ENCODE data around the gene SORCS2. TPM values are rescaled to one million over a fixed set of nuclear protein-coding genes. Genes with fewer than 3 reads are reported as not detected.

SORCS2 gene
- total and polyA plus RNA-seq, 2 donors (not counting 1 experiment from before 2014, with no cell fraction given) = not detected

DNA sequence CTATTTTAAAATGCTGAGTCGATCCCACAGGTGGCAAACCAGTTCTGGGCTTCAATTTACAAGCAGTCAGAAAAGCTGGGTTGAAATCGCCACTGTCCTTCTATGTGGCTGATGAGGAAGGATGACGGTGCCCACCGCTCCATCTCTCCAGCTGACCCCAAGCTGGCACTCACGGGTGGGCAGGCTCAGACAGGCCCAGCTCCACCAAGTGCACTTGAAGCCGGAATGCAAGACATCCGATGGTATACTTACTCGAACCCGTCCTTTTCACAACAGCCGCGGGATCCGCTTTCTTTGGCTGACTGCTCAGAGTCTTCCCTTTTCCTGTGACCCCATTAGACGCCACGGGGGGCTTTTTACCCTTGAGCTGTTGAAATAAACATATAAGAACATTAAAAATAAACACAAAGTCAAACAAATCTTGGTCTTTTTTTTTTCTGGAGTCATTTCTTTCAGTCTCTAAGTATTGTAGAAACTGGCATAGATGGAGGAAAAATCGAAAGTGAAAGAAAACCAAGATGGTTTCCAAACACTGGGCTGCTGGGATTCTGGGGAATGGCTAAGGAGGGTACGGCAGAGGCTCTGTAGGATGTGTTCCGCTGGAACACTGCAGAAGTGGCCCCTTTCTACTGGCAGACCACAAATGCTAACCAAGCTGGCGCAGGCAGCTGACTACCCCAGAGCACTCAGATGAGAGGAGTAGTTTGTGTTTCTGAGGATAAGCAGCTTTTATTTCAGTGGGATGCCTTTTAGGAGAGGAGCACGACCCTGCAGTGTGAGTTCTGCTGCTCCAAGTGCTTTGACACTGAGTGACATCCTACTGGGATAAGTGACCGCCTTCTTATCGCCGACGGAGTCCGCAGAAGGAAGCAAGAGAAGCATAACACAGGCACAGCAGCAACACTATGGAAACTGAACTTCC lies 586.4 kb downstream of the SORCS2 start:
- WGBS (ENCODE audit: insufficient coverage) = 94% methylated on average over 21 of the region's 24 CpGs
- Histone ChIP-seq H2AFZ (ENCODE audit: insufficient read depth, low read depth, low read length, poor library complexity, severe bottlenecking) (no peak overlapping the region), H3K27ac (ENCODE audit: low read length in 2 of 2) (no peak overlapping the region), H3K4me2 (replicated peaks; ENCODE audit: low read depth, low read length, poor library complexity, severe bottlenecking) (no peak overlapping the region), H3K36me3 (replicated peaks in 1 of 2; ENCODE audit: control extremely low read depth in 1 of 2, control insufficient read depth in 1 of 2, extremely low read depth in 1 of 2, insufficient read depth in 2 of 2, low read length in 1 of 2) (no peaks in the 10 kb centered on the region), H3K4me3 (ENCODE audit: control extremely low read depth in 1 of 5, extremely low read depth in 1 of 5, insufficient read depth in 1 of 5, low read depth in 2 of 5, low read length in 4 of 5) (no peak overlapping the region), H3K4me1 (ENCODE audit: control insufficient read depth in 2 of 2, insufficient read depth in 2 of 2, low read length in 2 of 2) (no peaks in the 10 kb centered on the region), H3K79me2 (ENCODE audit: control insufficient read depth, insufficient read depth, low read length) (no peaks in the 10 kb centered on the region), H3K9ac (ENCODE audit: low read length) (no peak overlapping the region), H4K20me1 (ENCODE audit: control insufficient read depth, insufficient read depth, low read length, poor library complexity, severe bottlenecking) (no peaks in the 10 kb centered on the region), H3K9me3 (ENCODE audit: control extremely low read depth in 1 of 3, control insufficient read depth in 2 of 3, insufficient read depth in 1 of 3, low read length in 2 of 3) (no peaks in the 10 kb centered on the region), H3K27me3 (replicated peaks in 1 of 4; ENCODE audit: control extremely low read depth in 1 of 4, control insufficient read depth in 3 of 4, insufficient read depth in 4 of 4, low read length in 3 of 4) (no peaks in the 10 kb centered on the region)
- intact Hi-C loops (cut with micrococcal nuclease) = no loop called here
- peaks cover under 1% of the 10 kb centered on the region for H3K27me3 Mint-ChIP-seq
- CTCF ChIA-PET = no interaction called here
- H3K9me3 Mint-ChIP-seq (ENCODE audit: insufficient read depth) = no peaks in the 10 kb centered on the region
- no peak overlapping the region for H3K27ac Mint-ChIP-seq
- DNase-seq (no peak), ATAC-seq (ENCODE audit: low read depth) (no peak)
- H3K4me1 Mint-ChIP-seq = no peaks in the 10 kb centered on the region
- no peak overlapping the region for H3K4me3 Mint-ChIP-seq
- POLR2A ChIA-PET = no interaction called here
- no peak for TF ChIP-seq EZH2 (IDR thresholded peaks at IDR 0.05; ENCODE audit: borderline replicate concordance, insufficient read depth, low read depth, low read length, poor library complexity, severe bottlenecking)
- TF ChIP-seq, protein P1, sequence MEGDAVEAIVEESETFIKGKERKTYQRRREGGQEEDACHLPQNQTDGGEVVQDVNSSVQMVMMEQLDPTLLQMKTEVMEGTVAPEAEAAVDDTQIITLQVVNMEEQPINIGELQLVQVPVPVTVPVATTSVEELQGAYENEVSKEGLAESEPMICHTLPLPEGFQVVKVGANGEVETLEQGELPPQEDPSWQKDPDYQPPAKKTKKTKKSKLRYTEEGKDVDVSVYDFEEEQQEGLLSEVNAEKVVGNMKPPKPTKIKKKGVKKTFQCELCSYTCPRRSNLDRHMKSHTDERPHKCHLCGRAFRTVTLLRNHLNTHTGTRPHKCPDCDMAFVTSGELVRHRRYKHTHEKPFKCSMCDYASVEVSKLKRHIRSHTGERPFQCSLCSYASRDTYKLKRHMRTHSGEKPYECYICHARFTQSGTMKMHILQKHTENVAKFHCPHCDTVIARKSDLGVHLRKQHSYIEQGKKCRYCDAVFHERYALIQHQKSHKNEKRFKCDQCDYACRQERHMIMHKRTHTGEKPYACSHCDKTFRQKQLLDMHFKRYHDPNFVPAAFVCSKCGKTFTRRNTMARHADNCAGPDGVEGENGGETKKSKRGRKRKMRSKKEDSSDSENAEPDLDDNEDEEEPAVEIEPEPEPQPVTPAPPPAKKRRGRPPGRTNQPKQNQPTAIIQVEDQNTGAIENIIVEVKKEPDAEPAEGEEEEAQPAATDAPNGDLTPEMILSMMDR (IDR thresholded peaks at IDR 0.05) = no peak

DNA sequence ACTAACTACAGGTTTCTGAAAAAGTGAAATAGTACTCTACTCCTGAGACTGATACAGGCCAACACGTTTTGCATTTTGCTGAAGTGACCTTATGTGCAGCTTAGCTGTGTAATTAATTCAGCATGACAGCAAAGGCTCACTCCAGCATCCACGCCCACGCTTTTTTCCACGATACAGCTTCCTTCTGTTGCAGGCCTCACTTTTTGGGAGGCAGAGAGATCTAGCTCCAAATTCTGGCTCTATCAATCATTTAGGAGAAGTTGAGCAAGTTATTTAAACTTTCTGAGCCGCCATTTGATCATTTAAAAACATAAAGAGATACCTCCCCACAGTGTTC lies 587.1 kb downstream of the SORCS2 start:
- no peaks in the 10 kb centered on the region for H3K4me1 Mint-ChIP-seq
- intact Hi-C loops (cut with micrococcal nuclease) = no loop called here
- H4K20me1 ChIP-seq (ENCODE audit: control insufficient read depth, insufficient read depth, low read length, poor library complexity, severe bottlenecking) = no peaks in the 10 kb centered on the region
- no peak overlapping the region for H3K4me3 Mint-ChIP-seq
- H3K9ac ChIP-seq (ENCODE audit: low read length) = no peak overlapping the region
- H3K9me3 Mint-ChIP-seq (ENCODE audit: insufficient read depth) = no peaks in the 10 kb centered on the region
- no peak for DNase-seq
- TF ChIP-seq, protein P1 (IDR thresholded peaks at IDR 0.05) = no peak
- no peak for TF ChIP-seq EZH2 (IDR thresholded peaks at IDR 0.05; ENCODE audit: borderline replicate concordance, insufficient read depth, low read depth, low read length, poor library complexity, severe bottlenecking)
- H3K9me3 ChIP-seq (ENCODE audit: control extremely low read depth in 1 of 3, control insufficient read depth in 2 of 3, insufficient read depth in 1 of 3, low read length in 2 of 3) = no peaks in the 10 kb centered on the region
- WGBS (ENCODE audit: insufficient coverage) = 87% methylated on average over 3 of the region's 5 CpGs
- H3K4me2 ChIP-seq (replicated peaks; ENCODE audit: low read depth, low read length, poor library complexity, severe bottlenecking) = no peak overlapping the region
- no peaks in the 10 kb centered on the region for H3K27me3 ChIP-seq (replicated peaks in 1 of 4; ENCODE audit: control extremely low read depth in 1 of 4, control insufficient read depth in 3 of 4, insufficient read depth in 4 of 4, low read length in 3 of 4)
- H3K27ac ChIP-seq (ENCODE audit: low read length in 2 of 2) = no peak overlapping the region
- no peak overlapping the region for H2AFZ ChIP-seq (ENCODE audit: insufficient read depth, low read depth, low read length, poor library complexity, severe bottlenecking)
- ChIA-PET CTCF (no interaction called here), POLR2A (no interaction called here)
- H3K79me2 ChIP-seq (ENCODE audit: control insufficient read depth, insufficient read depth, low read length) = no peaks in the 10 kb centered on the region
- H3K4me3 ChIP-seq (ENCODE audit: control extremely low read depth in 1 of 5, extremely low read depth in 1 of 5, insufficient read depth in 1 of 5, low read depth in 2 of 5, low read length in 4 of 5) = no peak overlapping the region
- H3K36me3 ChIP-seq (replicated peaks in 1 of 2; ENCODE audit: control extremely low read depth in 1 of 2, control insufficient read depth in 1 of 2, extremely low read depth in 1 of 2, insufficient read depth in 2 of 2, low read length in 1 of 2) = no peaks in the 10 kb centered on the region
- no peaks in the 10 kb centered on the region for H3K27me3 Mint-ChIP-seq
- H3K27ac Mint-ChIP-seq = no peak overlapping the region
- no peak for ATAC-seq (ENCODE audit: low read depth)
- no peaks in the 10 kb centered on the region for H3K4me1 ChIP-seq (ENCODE audit: control insufficient read depth in 2 of 2, insufficient read depth in 2 of 2, low read length in 2 of 2)
